IPS DF 6.9 (cell line): Measurements from ENCODE around the gene SLC43A3.

Source experiments
- DNase-seq: peaks from one replicate; pipeline ENCODE4 v3.0.0-alpha.2; 2013; ENCODE audit warnings: low read depth, low spot score
- H3K27ac ChIP-seq: one replicate; pipeline ENCODE4 v1.5.1; 2013; ENCODE audit warnings: low read length, control low read depth
- H3K27me3 ChIP-seq: 2 replicates; pipeline ENCODE4 v1.6.1; 2013; ENCODE audit warnings: mild to moderate bottlenecking, low read length; ENCODE audit not compliant: control insufficient read depth, insufficient read depth
- H3K36me3 ChIP-seq: 2 replicates; pipeline ENCODE4 v1.6.1; 2013; ENCODE audit warnings: low read length; ENCODE audit not compliant: control insufficient read depth, insufficient read depth
- H3K4me1 ChIP-seq: 2 replicates; pipeline ENCODE4 v1.6.1; 2013; ENCODE audit warnings: low read length; ENCODE audit not compliant: control insufficient read depth, insufficient read depth
- H3K4me3 ChIP-seq: 2 replicates; pipeline ENCODE4 v1.5.1; 2013; ENCODE audit warnings: mild to moderate bottlenecking, low read length
- H3K9me3 ChIP-seq: 2 replicates; pipeline ENCODE4 v1.6.1; 2013; ENCODE audit warnings: low read length, inconsistent platforms; ENCODE audit not compliant: control insufficient read depth, insufficient read depth
- WGBS: extraction: QIAGEN DNeasy Blood & Tissue Kit; methylation state at CpG from one replicate; pipeline ENCODE4 v1.1.7; 2013; ENCODE audit warnings: mixed read lengths, missing lambda C conversion rate; ENCODE audit not compliant: insufficient read length, insufficient coverage; 5-methylcytosine and 5-hydroxymethylcytosine counted together

SLC43A3 gene

DNA sequence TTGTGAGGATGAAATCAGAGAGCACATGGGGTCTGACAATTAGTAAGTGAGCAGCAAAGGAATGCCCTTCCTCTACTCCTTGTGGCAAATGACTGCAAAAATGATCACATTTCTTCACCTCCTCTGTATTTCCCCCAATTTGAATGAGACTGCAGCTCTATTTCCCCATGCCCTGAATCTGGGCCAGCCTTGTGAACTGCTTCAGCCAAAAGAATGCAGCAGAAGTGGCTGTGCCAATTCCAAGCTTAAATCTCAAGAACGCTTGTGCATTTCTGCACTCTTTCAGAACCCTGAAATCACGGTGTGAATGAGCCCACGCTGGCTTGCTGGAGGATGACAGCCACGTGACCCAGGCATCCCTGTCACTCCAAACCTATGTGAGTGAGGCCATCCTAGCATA, 9.9 kb downstream of the SLC43A3 start:
- no peaks in the 10 kb centered on the region for H3K9me3 ChIP-seq
- H3K4me1 ChIP-seq, result no peaks in the 10 kb centered on the region
- no peak overlapping the region for H3K4me3 ChIP-seq
- no peaks in the 10 kb centered on the region for H3K27me3 ChIP-seq
- H3K27ac ChIP-seq, result no peak overlapping the region
- WGBS, result no CpG with 5 or more reads among the region's 4 CpGs
- H3K36me3 ChIP-seq, result peaks cover 12% of the 10 kb centered on the region
- DNase-seq, result no peak

DNA sequence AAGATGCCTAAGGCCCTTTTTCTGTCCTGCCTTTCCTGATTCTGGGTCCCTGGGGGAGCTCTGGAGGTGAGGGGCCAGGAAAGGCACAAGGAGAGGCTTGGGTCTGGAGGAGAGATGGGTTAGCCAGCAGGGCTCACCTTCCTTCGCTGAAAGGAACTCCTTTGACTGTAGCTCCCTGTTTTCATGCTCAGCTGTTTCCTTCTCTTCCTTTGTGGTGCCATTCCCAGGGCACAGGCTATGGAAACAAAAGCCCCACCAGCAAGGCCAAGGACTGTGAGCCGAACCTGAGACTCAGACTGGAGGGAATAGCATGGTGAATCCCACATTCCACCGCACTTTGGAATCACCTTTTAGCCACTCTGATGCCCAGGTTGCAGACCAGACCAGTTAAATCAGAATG, 10.5 kb downstream of the SLC43A3 start:
- Histone ChIP-seq H3K4me3 (no peak overlapping the region), H3K27ac (no peak overlapping the region), H3K9me3 (no peaks in the 10 kb centered on the region), H3K4me1 (no peaks in the 10 kb centered on the region), H3K36me3 (peaks cover 12% of the 10 kb centered on the region), H3K27me3 (no peaks in the 10 kb centered on the region)
- WGBS, result no CpG with 5 or more reads among the region's 3 CpGs
- DNase-seq, result no peak

- Histone ChIP-seq H3K4me1 (no peaks in the 10 kb centered on the region), H3K27me3 (no peaks in the 10 kb centered on the region), H3K36me3 (peaks cover 15% of the 10 kb centered on the region), H3K27ac (no peak overlapping the region), H3K4me3 (no peak overlapping the region), H3K9me3 (no peaks in the 10 kb centered on the region)
- no peak for DNase-seq
- no CpG with 5 or more reads among the region's 11 CpGs for WGBS
These were observed 12.2 kb downstream of the SLC43A3 start for GRCh38 chr11:57414612-57415212.

DNA sequence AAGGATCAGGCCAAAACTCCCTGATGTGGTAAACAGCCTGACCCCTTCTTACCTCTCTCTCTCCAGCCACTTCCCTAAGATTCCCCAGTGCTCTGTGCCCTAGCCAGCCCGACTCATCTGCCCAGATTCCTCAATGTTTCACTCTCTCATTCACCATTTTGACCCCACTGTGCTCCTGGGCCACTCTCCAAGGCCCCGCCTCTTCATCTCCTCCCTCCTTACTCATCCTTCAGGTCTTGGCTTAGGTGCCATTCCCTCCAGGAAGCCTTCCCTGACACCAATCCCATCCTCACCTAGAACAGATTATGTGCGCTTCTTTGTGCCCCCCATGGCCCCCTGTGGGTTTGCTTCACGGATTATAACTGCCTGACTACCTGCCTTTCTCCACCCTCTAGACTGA, 13.2 kb downstream of the SLC43A3 start:
- Histone ChIP-seq H3K27me3 (no peaks in the 10 kb centered on the region), H3K9me3 (no peaks in the 10 kb centered on the region), H3K27ac (no peak overlapping the region), H3K4me1 (no peaks in the 10 kb centered on the region), H3K4me3 (no peak overlapping the region), H3K36me3 (peaks cover 24% of the 10 kb centered on the region)
- WGBS, result no CpG with 5 or more reads among the region's 4 CpGs
- no peak for DNase-seq

GRCh38 chr11:57410287-57410686, 16.6 kb downstream of the SLC43A3 start:
- Histone ChIP-seq H3K4me1 (no peaks in the 10 kb centered on the region), H3K36me3 (peaks cover 25% of the 10 kb centered on the region), H3K27ac (no peak overlapping the region), H3K4me3 (no peak overlapping the region), H3K27me3 (no peaks in the 10 kb centered on the region), H3K9me3 (no peaks in the 10 kb centered on the region)
- no peak for DNase-seq

DNA sequence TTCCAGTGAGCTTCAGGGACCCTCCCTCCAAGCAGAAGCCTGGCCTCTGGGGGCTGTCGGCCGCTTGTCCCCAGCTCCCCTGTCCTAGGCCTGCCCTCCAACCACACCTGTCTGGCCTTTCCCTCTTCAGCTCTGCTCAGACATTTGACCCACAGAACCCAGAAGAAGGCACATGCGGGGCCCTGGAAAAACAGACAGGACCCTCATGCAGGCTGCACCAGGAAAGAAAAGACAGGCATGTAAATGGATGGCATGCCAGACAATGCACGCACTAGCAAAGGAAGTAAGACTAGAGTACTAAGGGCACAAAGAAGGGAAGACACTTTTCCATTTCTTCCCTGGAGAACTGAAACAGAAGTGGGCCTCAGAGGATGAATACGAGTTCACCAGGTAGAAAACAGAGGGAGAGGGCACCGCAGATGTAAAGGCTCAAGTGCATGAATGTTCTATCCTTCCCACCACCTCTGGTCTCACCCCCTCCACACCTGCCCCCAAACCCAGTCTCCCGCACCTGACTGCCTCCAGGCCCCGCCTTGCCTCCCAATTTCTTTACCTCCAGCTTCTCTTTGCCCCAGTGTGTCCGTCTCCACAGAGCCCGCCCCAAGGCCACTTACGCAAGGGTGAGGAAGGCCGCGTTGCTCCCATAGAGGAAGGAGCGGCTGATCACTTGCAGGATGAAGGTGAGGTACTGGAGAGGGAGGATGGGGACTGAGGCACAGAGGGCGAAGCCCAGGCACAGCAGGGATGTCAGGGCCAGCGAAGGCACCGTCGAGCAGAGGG, 17.4 kb downstream of the SLC43A3 start:
- no CpG with 5 or more reads among the region's 18 CpGs for WGBS
- H3K27ac ChIP-seq, result no peak overlapping the region
- DNase-seq, result no peak
- no peaks in the 10 kb centered on the region for H3K9me3 ChIP-seq
- H3K36me3 ChIP-seq, result peaks cover 19% of the 10 kb centered on the region
- no peaks in the 10 kb centered on the region for H3K27me3 ChIP-seq
- no peaks in the 10 kb centered on the region for H3K4me1 ChIP-seq
- no peak overlapping the region for H3K4me3 ChIP-seq

- Histone ChIP-seq H3K27ac (no peak overlapping the region), H3K9me3 (no peaks in the 10 kb centered on the region), H3K4me1 (no peaks in the 10 kb centered on the region), H3K27me3 (no peaks in the 10 kb centered on the region), H3K36me3 (peaks cover 19% of the 10 kb centered on the region), H3K4me3 (no peak overlapping the region)
- no peak for DNase-seq
- no CpG with 5 or more reads among the region's 2 CpGs for WGBS
These were observed 18.1 kb downstream of the SLC43A3 start for GRCh38 chr11:57408771-57409170.

DNA sequence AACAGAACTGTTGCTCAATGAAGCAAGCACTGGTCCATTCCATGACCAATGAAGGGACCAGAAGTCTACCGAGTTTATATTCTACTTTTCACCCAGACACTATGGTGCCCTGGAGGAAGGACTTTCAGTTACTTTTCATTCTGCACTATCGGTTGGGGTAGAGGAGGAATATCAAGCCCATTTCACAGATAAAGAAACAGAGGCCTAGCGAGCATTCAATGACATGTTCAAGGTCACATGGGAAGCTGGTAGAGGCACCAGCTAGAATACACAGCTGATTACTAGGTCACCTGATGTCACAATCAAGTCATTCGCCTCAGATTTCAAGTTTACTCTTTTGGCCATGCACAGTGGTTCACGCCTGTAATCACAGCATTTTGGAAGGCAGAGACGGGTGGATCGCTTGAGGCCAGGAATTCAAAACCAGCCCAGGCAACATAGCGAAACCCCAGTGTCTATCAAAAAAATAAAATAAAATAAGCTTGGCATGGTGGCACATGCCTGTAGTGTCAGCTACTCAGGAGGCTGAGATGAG, 18.9 kb downstream of the SLC43A3 start:
- no CpG with 5 or more reads among the region's 8 CpGs for WGBS
- Histone ChIP-seq H3K4me3 (no peak overlapping the region), H3K9me3 (no peaks in the 10 kb centered on the region), H3K36me3 (peaks cover 19% of the 10 kb centered on the region), H3K4me1 (no peaks in the 10 kb centered on the region), H3K27ac (no peak overlapping the region), H3K27me3 (no peaks in the 10 kb centered on the region)
- DNase-seq, result no peak

DNA sequence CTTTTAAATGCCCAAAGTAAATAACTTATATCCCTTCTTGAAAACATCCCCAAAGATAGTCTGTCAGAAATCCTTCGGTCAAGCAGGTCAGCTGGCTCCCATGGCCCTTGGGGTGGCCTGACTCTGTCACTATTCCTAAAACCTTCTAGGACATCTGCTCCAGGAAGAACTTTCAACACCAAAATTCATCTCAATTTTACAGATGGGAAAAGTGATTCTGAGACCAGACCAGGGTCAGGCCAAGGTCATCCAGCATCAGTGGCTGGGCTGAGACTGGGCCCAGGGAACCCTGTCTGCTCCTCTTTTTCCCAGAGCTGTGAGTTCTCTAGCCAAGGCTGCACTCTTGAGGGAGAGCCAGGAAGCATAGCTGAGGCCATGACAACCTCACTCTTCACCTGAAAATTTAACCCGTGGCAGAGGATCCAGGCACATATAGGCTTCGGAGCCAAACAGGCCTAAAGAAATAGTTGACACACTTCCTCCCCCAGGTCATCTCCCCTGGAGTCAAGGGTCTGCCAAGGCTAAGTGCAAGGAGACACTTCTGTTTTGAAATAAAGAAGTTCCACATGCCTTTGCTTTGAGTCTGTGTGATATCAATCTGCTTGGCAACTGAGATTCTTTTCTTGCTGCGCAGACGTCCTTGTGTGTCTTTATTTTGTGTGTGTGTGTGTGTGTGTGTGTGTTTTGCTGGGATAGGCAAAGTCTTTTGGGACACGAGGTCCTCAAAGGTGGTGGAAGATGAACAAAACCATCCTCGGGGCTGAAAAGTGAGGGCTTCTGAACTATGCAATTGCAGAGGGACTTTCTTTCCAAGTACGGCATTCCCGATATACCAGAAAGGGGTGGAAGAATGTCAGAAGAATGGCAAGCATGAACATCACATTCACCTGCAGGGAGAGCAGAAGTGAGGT, 19.7 kb downstream of the SLC43A3 start:
- Histone ChIP-seq H3K36me3 (peaks cover 19% of the 10 kb centered on the region), H3K27me3 (no peaks in the 10 kb centered on the region), H3K4me1 (no peaks in the 10 kb centered on the region), H3K4me3 (no peak overlapping the region), H3K27ac (no peak overlapping the region), H3K9me3 (no peaks in the 10 kb centered on the region)
- DNase-seq, result no peak
- no CpG with 5 or more reads among the region's 9 CpGs for WGBS

GRCh38 chr11:57406337-57406904, 20.5 kb downstream of the SLC43A3 start:
- Histone ChIP-seq H3K4me1 (no peaks in the 10 kb centered on the region), H3K4me3 (no peak overlapping the region), H3K27ac (no peak overlapping the region), H3K9me3 (no peaks in the 10 kb centered on the region), H3K27me3 (no peaks in the 10 kb centered on the region), H3K36me3 (peaks cover 19% of the 10 kb centered on the region)
- WGBS, result no CpG with 5 or more reads among the region's 4 CpGs
- DNase-seq, result no peak
